ENCODE results near the gene SLIT3. TPM values are rescaled to one million over a fixed set of nuclear protein-coding genes. Genes with fewer than 3 reads are reported as not detected.

SLIT3 gene
- total and polyA plus RNA-seq, 2 donors (not counting 3 experiments of a cell fraction or from before 2014, with no cell fraction given), result 0.90 to 1.0 TPM

- Histone ChIP-seq H3K36me3 (ENCODE audit: control insufficient read depth in 2 of 2, extremely low read depth in 1 of 2, insufficient read depth in 2 of 2, low read length in 2 of 2) (no peaks in the 10 kb centered on the region), H4K20me1 (replicated peaks; ENCODE audit: control insufficient read depth, extremely low read depth, insufficient read depth, low read length) (no peaks in the 10 kb centered on the region), H2AFZ (ENCODE audit: low read depth, low read length) (no peak overlapping the region), H3K4me3 (replicated peaks in 1 of 3; ENCODE audit: insufficient read depth in 1 of 3, low read depth in 1 of 3, low read length in 3 of 3) (no peak overlapping the region), H3K27ac (ENCODE audit: insufficient read depth, low read depth, low read length) (no peak overlapping the region), H3K9ac (replicated peaks; ENCODE audit: extremely low read depth, insufficient read depth, low read length) (no peak overlapping the region), H3K4me1 (ENCODE audit: control insufficient read depth, extremely low read depth, insufficient read depth, low read length) (no peaks in the 10 kb centered on the region), H3K9me1 (replicated peaks; ENCODE audit: control insufficient read depth, extremely low read depth, insufficient read depth, low read length) (no peaks in the 10 kb centered on the region), H3K79me2 (ENCODE audit: control insufficient read depth, insufficient read depth, low read length) (no peaks in the 10 kb centered on the region), H3K27me3 (ENCODE audit: control insufficient read depth in 2 of 2, insufficient read depth in 2 of 2, low read length in 2 of 2) (no peaks in the 10 kb centered on the region), H3K4me2 (ENCODE audit: insufficient read depth, low read length) (no peak overlapping the region), H3K9me3 (replicated peaks; ENCODE audit: control insufficient read depth, insufficient read depth, low read length) (no peaks in the 10 kb centered on the region)
- FAIRE-seq (no peak), DNase-seq (ENCODE audit: low read depth, low spot score) (no peak)
- ChIA-PET POLR2A (no interaction called here), CTCF (no interaction called here)
- intact Hi-C loops (cut with micrococcal nuclease) (no loop called here), dilution Hi-C loops (cut with MboI; ENCODE audit: extremely low pct_ligation_motif_present, low sequenced_read_pairs) (no loop called here)
- TF ChIP-seq JUN (IDR thresholded peaks at IDR 0.05; ENCODE audit: borderline replicate concordance, insufficient read depth, insufficient read length, low read depth) (no peak), POLR2A (IDR thresholded peaks at IDR 0.05; ENCODE audit: low read depth, low read length) (no peak), EZH2 (IDR thresholded peaks at IDR 0.05; ENCODE audit: borderline replicate concordance, low read depth, low read length, severe bottlenecking) (no peak), FOS (IDR thresholded peaks at IDR 0.05; ENCODE audit: borderline replicate concordance, insufficient read depth, low read length) (no peak), CTCF (IDR thresholded peaks at IDR 0.05; ENCODE audit: extremely low read depth in 1 of 2, insufficient read depth in 1 of 2, low read depth in 1 of 2, low read length in 2 of 2) (no peak), MYC (IDR thresholded peaks at IDR 0.05; ENCODE audit: low read depth, low read length) (no peak), MAX (IDR thresholded peaks at IDR 0.05; ENCODE audit: insufficient read depth, insufficient read length) (no peak), POLR2AphosphoS5 (IDR thresholded peaks at IDR 0.05; ENCODE audit: insufficient read depth, low read depth, low read length) (no peak), GATA2 (IDR thresholded peaks at IDR 0.05; ENCODE audit: insufficient read depth, insufficient read length, low read depth, low read length) (no peak)
- no TSS peak for BruUV-seq (replicated peaks)
These were observed 57.1 kb downstream of the SLIT3 start for GRCh38 chr5:169243651-169244422.
